ENCODE data around the gene NDST4.

NDST4 gene

GRCh38 chr4:115042496-115042895 lies 70.9 kb downstream of the NDST4 start:
- TF ChIP-seq REST (IDR thresholded peaks at IDR 0.05; ENCODE audit: insufficient replicate concordance, low read depth) (no peak), SPI1 (IDR thresholded peaks at IDR 0.05; ENCODE audit: borderline replicate concordance, low read depth) (no peak), CTCF (IDR thresholded peaks at IDR 0.05; ENCODE audit: insufficient read depth, low read length) (no peak), GABPA (IDR thresholded peaks at IDR 0.05; ENCODE audit: low read depth) (no peak), POLR2AphosphoS5 (IDR thresholded peaks at IDR 0.05; ENCODE audit: low read depth) (no peak)
- Histone ChIP-seq H3K27ac (replicated peaks) (no peak overlapping the region), H3K4me3 (replicated peaks; ENCODE audit: insufficient read depth, low read length) (no peak overlapping the region), H3K27me3 (ENCODE audit: insufficient read depth, poor library complexity, severe bottlenecking) (no peaks in the 10 kb centered on the region)
- DNase-seq (ENCODE audit: low read depth in 1 of 2, low spot score in 1 of 2): no peak

- Histone ChIP-seq H3K27ac (replicated peaks) (no peak overlapping the region), H3K4me3 (replicated peaks; ENCODE audit: insufficient read depth, low read length) (no peak overlapping the region), H3K27me3 (ENCODE audit: insufficient read depth, poor library complexity, severe bottlenecking) (no peaks in the 10 kb centered on the region)
- no peak for DNase-seq (ENCODE audit: low read depth in 1 of 2, low spot score in 1 of 2)
- no peak for TF ChIP-seq CTCF (IDR thresholded peaks at IDR 0.05; ENCODE audit: insufficient read depth, low read length)
- TF ChIP-seq GABPA (IDR thresholded peaks at IDR 0.05; ENCODE audit: low read depth): no peak
- TF ChIP-seq REST (IDR thresholded peaks at IDR 0.05; ENCODE audit: insufficient replicate concordance, low read depth): no peak
- TF ChIP-seq POLR2AphosphoS5 (IDR thresholded peaks at IDR 0.05; ENCODE audit: low read depth): no peak
- TF ChIP-seq SPI1 (IDR thresholded peaks at IDR 0.05; ENCODE audit: borderline replicate concordance, low read depth): no peak
These were observed 83.1 kb downstream of the NDST4 start for GRCh38 chr4:115030281-115030680.

GRCh38 chr4:115028682-115029410 lies 84.6 kb downstream of the NDST4 start:
- H3K27me3 ChIP-seq (ENCODE audit: insufficient read depth, poor library complexity, severe bottlenecking): no peaks in the 10 kb centered on the region
- no peak for DNase-seq (ENCODE audit: low read depth in 1 of 2, low spot score in 1 of 2)
- no peak overlapping the region for H3K27ac ChIP-seq (replicated peaks)
- TF ChIP-seq CTCF (IDR thresholded peaks at IDR 0.05; ENCODE audit: insufficient read depth, low read length) (no peak), REST (IDR thresholded peaks at IDR 0.05; ENCODE audit: insufficient replicate concordance, low read depth) (no peak), SPI1 (IDR thresholded peaks at IDR 0.05; ENCODE audit: borderline replicate concordance, low read depth) (no peak), GABPA (IDR thresholded peaks at IDR 0.05; ENCODE audit: low read depth) (no peak), POLR2AphosphoS5 (IDR thresholded peaks at IDR 0.05; ENCODE audit: low read depth) (no peak)
- no peak overlapping the region for H3K4me3 ChIP-seq (replicated peaks; ENCODE audit: insufficient read depth, low read length)
